Osteoblast (primary cell): ENCODE results near the gene KIF23. TPM values are rescaled to one million over a fixed set of nuclear protein-coding genes. Genes with fewer than 3 reads are reported as not detected.

Experiments used
- DNase-seq: peaks from one replicate; pipeline ENCODE4 v3.0.0; 2011; ENCODE audit warnings: low spot score, mixed read lengths; ENCODE audit not compliant: insufficient read length; ENCODE audit errors: missing footprints
- H2AFZ ChIP-seq: 2 replicates; pipeline ENCODE4 v1.6.0; 2011; ENCODE audit warnings: mild to moderate bottlenecking, low read length
- H3K27ac ChIP-seq: 2 replicates; pipeline ENCODE4 v1.5.1; 2011; ENCODE audit warnings: mild to moderate bottlenecking, low read depth, low read length, moderate library complexity
- H3K27me3 ChIP-seq: 2 replicates; pipeline ENCODE4 v1.6.0; 2012; ENCODE audit warnings: mild to moderate bottlenecking, control low read depth, inconsistent platforms, low read length, moderate library complexity; ENCODE audit not compliant: insufficient read depth
- H3K36me3 ChIP-seq: 2 replicates; pipeline ENCODE4 v1.5.1; 2011; ENCODE audit warnings: mild to moderate bottlenecking, low read length, control low read depth, moderate library complexity; ENCODE audit not compliant: insufficient read depth
- H3K4me1 ChIP-seq: 2 replicates; pipeline ENCODE4 v1.5.1; 2011; ENCODE audit warnings: mild to moderate bottlenecking, low read length, control low read depth, moderate library complexity; ENCODE audit not compliant: insufficient read depth
- H3K4me2 ChIP-seq: 2 replicates; pipeline ENCODE4 v1.6.0; 2011; ENCODE audit warnings: mild to moderate bottlenecking, low read length; ENCODE audit not compliant: insufficient read depth
- H3K4me3 ChIP-seq: fragments of 200-600 bp; sonication (generic); 3 replicates; pipeline ENCODE4 v1.5.1; 2012; ENCODE audit warnings: mild to moderate bottlenecking, low read length, inconsistent platforms; ENCODE audit not compliant: insufficient read depth
- H3K79me2 ChIP-seq: 2 replicates; pipeline ENCODE4 v1.6.0; 2012; ENCODE audit warnings: mild to moderate bottlenecking, low read length, control low read depth, inconsistent platforms; ENCODE audit not compliant: insufficient read depth
- H3K9me3 ChIP-seq: 2 replicates; pipeline ENCODE4 v1.5.1; 2011; ENCODE audit warnings: low read depth, low read length, control low read depth
- H4K20me1 ChIP-seq: 2 replicates; pipeline ENCODE4 v1.6.0; 2012; ENCODE audit warnings: mild to moderate bottlenecking, low read length, control low read depth; ENCODE audit not compliant: insufficient read depth
- CTCF ChIP-seq: IDR thresholded peaks from 2 replicates; pipeline ENCODE4 v1.5.1; 2011; ENCODE audit warnings: mild to moderate bottlenecking, low read depth, low read length, moderate library complexity; ENCODE audit errors: extremely low read depth
- total RNA-seq: library from RNA; depleted of rRNA; stranded (reverse); fragments of >200 nt; gene quantifications from 2 replicates; pipeline ENCODE4 v1.2.3, GENCODE V29; 2012

Gene KIF23
- total RNA-seq, 1 donor = 8.3 TPM

GRCh38 chr15:69490356-69491037 lies 76.3 kb downstream of the KIF23 start:
- H3K36me3 ChIP-seq = no peaks in the 10 kb centered on the region
- H3K4me1 ChIP-seq = no peaks in the 10 kb centered on the region
- H4K20me1 ChIP-seq = no peaks in the 10 kb centered on the region
- H3K27me3 ChIP-seq = peaks cover 14% of the 10 kb centered on the region
- H2AFZ ChIP-seq = no peak overlapping the region
- TF ChIP-seq CTCF = no peak
- no peak for DNase-seq
- H3K4me3 ChIP-seq = no peak overlapping the region
- H3K27ac ChIP-seq = no peak overlapping the region
- no peaks in the 10 kb centered on the region for H3K9me3 ChIP-seq
- no peaks in the 10 kb centered on the region for H3K79me2 ChIP-seq
- H3K4me2 ChIP-seq = no peak overlapping the region

DNA sequence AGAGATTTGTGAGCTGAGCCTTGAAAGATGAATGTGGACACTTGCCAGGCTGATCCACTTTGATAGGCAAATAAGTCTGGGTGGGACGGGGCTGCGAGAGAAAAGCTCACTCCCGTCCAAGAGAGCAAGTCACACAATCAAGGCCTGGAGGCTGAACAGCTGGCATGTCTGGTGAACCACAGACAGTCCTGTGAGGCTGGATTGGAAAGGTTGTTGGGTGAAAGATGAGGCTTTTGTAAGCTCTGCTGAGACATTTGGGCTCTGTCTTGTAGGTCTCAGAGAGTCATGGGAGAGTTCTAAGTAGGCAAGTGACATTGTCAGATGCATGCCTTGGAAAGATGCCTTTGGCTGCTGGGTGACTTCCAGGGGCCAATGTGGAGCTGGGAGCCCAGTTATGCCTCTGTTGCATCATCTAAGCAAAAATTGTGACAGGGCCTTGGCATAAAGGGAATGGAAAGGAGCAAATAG lies 76.9 kb downstream of the KIF23 start:
- DNase-seq = no peak
- Histone ChIP-seq H3K4me3 (no peak overlapping the region), H3K4me2 (no peak overlapping the region), H4K20me1 (no peaks in the 10 kb centered on the region), H3K4me1 (no peaks in the 10 kb centered on the region), H3K36me3 (no peaks in the 10 kb centered on the region), H3K27me3 (peaks cover 15% of the 10 kb centered on the region), H3K27ac (no peak overlapping the region), H3K79me2 (no peaks in the 10 kb centered on the region), H2AFZ (no peak overlapping the region), H3K9me3 (no peaks in the 10 kb centered on the region)
- TF ChIP-seq CTCF = no peak

- H3K36me3 ChIP-seq = no peaks in the 10 kb centered on the region
- H3K27ac ChIP-seq = no peak overlapping the region
- H2AFZ ChIP-seq = no peak overlapping the region
- no peaks in the 10 kb centered on the region for H3K4me1 ChIP-seq
- peaks cover 21% of the 10 kb centered on the region for H3K27me3 ChIP-seq
- H3K4me2 ChIP-seq = no peak overlapping the region
- no peaks in the 10 kb centered on the region for H3K79me2 ChIP-seq
- no peak overlapping the region for H3K4me3 ChIP-seq
- no peak for TF ChIP-seq CTCF
- DNase-seq = no peak
- H3K9me3 ChIP-seq = no peaks in the 10 kb centered on the region
- no peaks in the 10 kb centered on the region for H4K20me1 ChIP-seq
Measured at GRCh38 chr15:69493406-69493805, 79.3 kb downstream of the KIF23 start.

DNA sequence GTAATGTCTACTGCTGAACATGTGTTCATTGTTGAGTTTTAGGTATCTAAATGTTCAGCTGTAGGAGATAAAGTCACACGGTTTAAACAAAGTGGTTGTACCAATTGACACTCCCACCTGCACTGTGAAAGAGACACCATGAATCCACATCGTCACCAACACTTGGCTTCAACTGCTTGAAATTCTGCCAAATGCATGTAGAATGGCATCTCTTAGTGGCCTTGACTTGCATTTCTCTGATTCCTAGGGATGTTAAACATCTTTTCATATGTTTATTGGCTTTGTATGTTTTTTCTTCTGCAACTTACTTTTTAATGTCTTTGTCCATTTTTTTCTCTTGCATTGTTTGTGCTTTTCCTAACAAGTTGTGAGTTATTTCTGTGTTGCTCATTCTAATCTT lies 81.9 kb downstream of the KIF23 start:
- no peak for TF ChIP-seq CTCF
- DNase-seq = no peak

More for the DNA sequence above, 81.9 kb downstream of the KIF23 start:
- no peaks in the 10 kb centered on the region for H3K9me3 ChIP-seq
- H3K4me3 ChIP-seq = no peak overlapping the region
- no peaks in the 10 kb centered on the region for H3K4me1 ChIP-seq
- no peak overlapping the region for H3K27ac ChIP-seq
- no peak overlapping the region for H3K4me2 ChIP-seq
- H3K27me3 ChIP-seq = peaks cover 13% of the 10 kb centered on the region
- H3K36me3 ChIP-seq = no peaks in the 10 kb centered on the region
- H2AFZ ChIP-seq = no peak overlapping the region
- no peaks in the 10 kb centered on the region for H4K20me1 ChIP-seq
- H3K79me2 ChIP-seq = no peaks in the 10 kb centered on the region
